Mesothelial cell of epicardium (in vitro differentiated cells): ENCODE data around the gene GDI1. TPM values are rescaled to one million over a fixed set of nuclear protein-coding genes. Genes with fewer than 3 reads are reported as not detected.
A peak's percentile ranks its signal among the peaks of the same experiment; 100 is the strongest.

Source experiments
- DNase-seq, 2 experiments: peaks; one replicate each; pipeline ENCODE4 v3.0.0; 2021; ENCODE audit warnings: low spot score in 2 of 2; ENCODE audit not compliant: unreplicated experiment in 2 of 2
- H3K27ac Mint-ChIP-seq: 2 replicates; pipeline ENCODE4 v1.8.0; 2021; ENCODE audit warnings: mixed read lengths
- H3K27me3 Mint-ChIP-seq: 2 replicates; pipeline ENCODE4 v1.8.0; 2021; ENCODE audit warnings: low read depth, mixed read lengths
- H3K36me3 Mint-ChIP-seq: 2 replicates; pipeline ENCODE4 v1.8.0; 2021; ENCODE audit warnings: mixed read lengths
- H3K4me1 Mint-ChIP-seq: 2 replicates; pipeline ENCODE4 v1.8.0; 2021; ENCODE audit warnings: mixed read lengths
- H3K4me3 Mint-ChIP-seq: 2 replicates; pipeline ENCODE4 v1.8.0; 2021; ENCODE audit warnings: mild to moderate bottlenecking, moderate library complexity, mixed read lengths
- H3K9me3 Mint-ChIP-seq: 2 replicates; pipeline ENCODE4 v1.8.0; 2021; ENCODE audit warnings: mixed read lengths
- total RNA-seq: library from RNA; stranded (reverse); gene quantifications from 3 replicates; pipeline ENCODE4 v1.2.1, GENCODE V29; 2021
- TF ChIP-seq, protein P1 (sequence below): fragments of 200-600 bp; sonication (generic); IDR thresholded peaks from one replicate; pipeline ENCODE4 v1.5.0; 2021; ENCODE audit warnings: antibody characterized with exemption; ENCODE audit not compliant: unreplicated experiment

GDI1 gene
- total RNA-seq, 1 donor from 2014 or later: 150 TPM

DNA sequence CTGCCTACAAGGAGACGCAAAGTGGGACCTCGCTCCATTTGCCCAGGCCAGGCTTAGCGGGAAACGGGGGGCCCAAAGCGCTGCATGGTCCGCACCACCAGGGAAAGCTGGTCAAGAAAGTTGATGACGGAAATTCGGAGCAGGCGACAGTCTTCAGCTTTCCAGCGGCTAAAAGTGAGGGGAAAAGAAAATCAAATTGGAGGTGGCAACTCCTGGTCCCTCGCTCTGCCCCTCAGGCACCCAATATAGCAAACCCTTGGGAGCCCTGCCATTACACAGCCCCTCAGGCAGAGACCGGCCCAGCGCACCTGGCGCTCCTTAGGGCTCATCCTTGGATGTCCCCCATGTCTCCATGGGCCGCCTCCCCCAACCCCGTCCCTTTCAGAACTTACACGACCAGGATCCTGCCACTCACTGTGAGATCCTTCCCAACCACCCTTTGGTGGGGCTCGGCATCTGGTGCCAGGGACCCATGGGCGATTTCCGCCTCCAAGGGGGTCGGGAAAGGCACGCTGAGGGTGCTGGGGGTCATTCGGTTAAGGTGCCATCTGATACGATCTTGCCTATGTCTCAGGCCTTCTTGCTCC is 41.0 kb downstream of the GDI1 start:
- TF ChIP-seq, protein P1, sequence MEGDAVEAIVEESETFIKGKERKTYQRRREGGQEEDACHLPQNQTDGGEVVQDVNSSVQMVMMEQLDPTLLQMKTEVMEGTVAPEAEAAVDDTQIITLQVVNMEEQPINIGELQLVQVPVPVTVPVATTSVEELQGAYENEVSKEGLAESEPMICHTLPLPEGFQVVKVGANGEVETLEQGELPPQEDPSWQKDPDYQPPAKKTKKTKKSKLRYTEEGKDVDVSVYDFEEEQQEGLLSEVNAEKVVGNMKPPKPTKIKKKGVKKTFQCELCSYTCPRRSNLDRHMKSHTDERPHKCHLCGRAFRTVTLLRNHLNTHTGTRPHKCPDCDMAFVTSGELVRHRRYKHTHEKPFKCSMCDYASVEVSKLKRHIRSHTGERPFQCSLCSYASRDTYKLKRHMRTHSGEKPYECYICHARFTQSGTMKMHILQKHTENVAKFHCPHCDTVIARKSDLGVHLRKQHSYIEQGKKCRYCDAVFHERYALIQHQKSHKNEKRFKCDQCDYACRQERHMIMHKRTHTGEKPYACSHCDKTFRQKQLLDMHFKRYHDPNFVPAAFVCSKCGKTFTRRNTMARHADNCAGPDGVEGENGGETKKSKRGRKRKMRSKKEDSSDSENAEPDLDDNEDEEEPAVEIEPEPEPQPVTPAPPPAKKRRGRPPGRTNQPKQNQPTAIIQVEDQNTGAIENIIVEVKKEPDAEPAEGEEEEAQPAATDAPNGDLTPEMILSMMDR: no peak
- H3K27ac Mint-ChIP-seq: peak overlapping the region; percentile 12
- H3K4me3 Mint-ChIP-seq: peak overlapping the region; percentile 73
- H3K36me3 Mint-ChIP-seq: peaks cover 12% of the 10 kb centered on the region
- H3K4me1 Mint-ChIP-seq: peaks cover 2% of the 10 kb centered on the region
- no peak for DNase-seq
- peaks cover 12% of the 10 kb centered on the region for H3K9me3 Mint-ChIP-seq
- no peaks in the 10 kb centered on the region for H3K27me3 Mint-ChIP-seq

DNA sequence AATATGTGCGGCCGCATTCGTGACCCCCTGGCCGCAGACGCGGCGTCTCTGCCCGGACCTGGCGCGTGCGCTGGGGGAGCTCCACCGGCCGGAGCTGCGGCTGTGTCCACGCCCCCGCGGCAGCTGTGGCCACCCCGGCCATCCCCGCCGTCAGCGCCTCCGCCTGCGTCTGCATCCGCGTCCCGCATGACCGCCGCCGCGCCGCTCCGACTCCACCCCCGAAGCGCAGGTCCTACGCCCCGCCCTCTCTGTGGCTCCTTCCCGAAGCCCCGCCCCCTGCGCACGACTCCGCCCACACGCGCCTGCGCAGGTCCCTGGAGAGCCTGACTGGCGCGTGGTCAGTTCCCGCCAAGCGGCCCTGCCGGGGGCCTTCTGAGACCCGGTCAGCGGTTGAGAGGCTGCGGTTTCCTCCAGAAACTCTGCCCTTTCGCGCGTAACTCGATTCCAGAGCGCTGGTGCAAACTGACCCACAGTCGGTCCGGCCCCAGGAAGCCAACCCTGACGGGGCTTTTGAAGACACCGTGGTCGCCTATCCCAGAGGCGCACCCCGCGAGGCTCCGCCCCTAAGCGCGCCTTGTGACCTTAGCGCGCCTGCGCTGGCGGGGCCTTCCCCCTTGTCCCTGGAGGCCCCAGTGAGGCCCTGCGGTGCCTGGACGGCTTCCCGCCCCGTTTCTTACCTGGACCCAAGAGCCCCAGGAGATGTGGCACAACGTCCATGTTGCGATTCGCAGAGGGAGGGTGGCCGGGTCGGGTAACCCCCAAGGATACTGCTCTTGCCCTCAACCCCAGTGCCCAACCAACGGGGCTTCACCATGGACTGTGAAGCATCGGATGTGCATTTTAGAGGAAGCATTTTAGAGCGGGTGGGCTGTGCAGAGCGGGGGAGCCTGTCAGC is 42.0 kb downstream of the GDI1 start, which contains the start of gene LAGE3:
LAGE3 (minus strand) TSS at position 554 of the 895 bp plus-strand sequence; CDS start at position 188, 366 bp downstream.
- no peaks in the 10 kb centered on the region for H3K27me3 Mint-ChIP-seq

DNA sequence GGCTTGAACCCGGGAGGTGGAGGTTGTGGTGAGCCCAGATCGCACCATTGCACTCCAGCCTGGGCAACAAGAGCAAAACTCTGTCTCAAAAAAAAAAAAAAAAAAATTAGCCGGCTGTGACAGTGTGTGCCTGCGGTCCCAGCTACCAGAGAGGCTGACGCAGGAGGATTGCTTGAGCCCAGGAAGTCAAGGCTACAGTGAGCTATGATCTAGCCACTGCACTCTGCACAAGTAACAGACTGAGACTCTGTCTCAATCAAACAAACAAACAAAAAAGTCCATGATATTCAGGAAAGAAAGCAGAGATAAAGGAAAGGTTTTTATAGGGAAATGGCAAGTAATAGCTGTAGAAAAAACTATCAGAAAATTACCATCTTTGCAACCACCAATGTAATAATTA is 44.2 kb downstream of the GDI1 start:
- Mint-ChIP-seq H3K4me1 (peaks cover 2% of the 10 kb centered on the region), H3K36me3 (no peaks in the 10 kb centered on the region), H3K27me3 (no peaks in the 10 kb centered on the region), H3K27ac (no peak overlapping the region), H3K9me3 (peaks cover 4% of the 10 kb centered on the region), H3K4me3 (no peak overlapping the region)
- no peak for DNase-seq
- TF ChIP-seq, protein P1: no peak

More for the DNA sequence above, 42.0 kb downstream of the GDI1 start, which contains the start of gene LAGE3:
- Mint-ChIP-seq H3K36me3 (peaks cover 5% of the 10 kb centered on the region), H3K9me3 (peaks cover 8% of the 10 kb centered on the region), H3K27ac (peak within 1 kb of the TSS; percentile 12), H3K4me1 (peaks cover 2% of the 10 kb centered on the region), H3K4me3 (peak within 1 kb of the TSS; percentile 73)
- peak; percentile 84 to 95 for DNase-seq
- TF ChIP-seq, protein P1: no peak

DNA sequence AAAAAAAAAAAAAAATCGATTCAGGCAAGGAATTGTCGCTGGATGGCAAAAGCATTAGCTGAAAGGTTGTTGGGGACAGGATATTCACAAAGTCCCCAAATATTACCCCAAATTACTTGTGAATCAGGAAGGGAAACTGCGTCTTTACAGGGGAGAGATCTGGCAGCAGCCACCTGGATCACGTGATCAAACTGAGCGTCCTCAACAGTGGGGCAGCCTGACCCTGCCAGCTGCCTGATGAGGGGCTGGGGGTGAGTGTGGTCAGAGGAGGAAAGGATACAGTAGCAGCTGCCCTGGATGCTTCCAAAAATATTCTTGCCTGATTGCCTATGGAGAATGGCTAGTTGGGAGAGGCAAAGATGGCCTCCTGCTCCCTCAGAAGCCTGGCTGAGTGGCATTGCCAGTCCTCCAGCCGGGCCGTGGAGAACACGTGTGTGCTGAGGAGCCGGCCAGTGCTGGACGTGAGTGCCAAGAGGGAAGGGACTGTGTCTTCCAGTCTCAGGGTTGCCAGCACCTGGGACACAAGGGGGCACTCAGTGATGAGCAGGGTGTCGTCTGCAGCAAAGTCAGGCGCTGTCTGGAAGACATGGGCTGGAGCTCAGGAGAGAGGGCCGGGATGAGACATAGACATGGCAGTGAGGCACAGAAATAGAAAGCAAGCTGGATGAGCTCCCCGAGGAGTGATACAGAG is 45.1 kb downstream of the GDI1 start:
- no peaks in the 10 kb centered on the region for H3K27me3 Mint-ChIP-seq
- H3K9me3 Mint-ChIP-seq: peaks cover 4% of the 10 kb centered on the region
- DNase-seq: no peak
- no peaks in the 10 kb centered on the region for H3K36me3 Mint-ChIP-seq
- TF ChIP-seq, protein P1: no peak
- no peak overlapping the region for H3K27ac Mint-ChIP-seq
- H3K4me1 Mint-ChIP-seq: peaks cover 4% of the 10 kb centered on the region
- H3K4me3 Mint-ChIP-seq: no peak overlapping the region

DNA sequence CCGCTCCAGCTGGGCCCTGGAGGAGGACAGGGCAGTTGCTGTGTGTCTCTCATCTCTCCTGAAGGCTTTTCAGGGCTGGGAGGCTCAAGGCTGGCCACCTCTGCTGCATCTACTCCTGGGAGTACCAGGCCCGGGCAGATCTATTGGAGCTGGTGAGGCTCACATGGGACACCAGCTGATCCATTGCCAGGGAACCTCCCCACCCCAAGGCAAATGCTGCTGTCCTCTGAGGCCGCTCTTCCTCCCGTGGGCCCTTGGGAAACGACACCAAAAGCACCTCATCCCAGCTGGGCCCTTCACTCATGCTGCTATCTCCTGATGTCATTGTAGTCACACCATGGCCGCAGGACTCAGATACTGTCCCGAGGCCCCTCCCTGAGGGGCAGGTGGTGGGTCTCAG is 45.8 kb downstream of the GDI1 start:
- DNase-seq: no peak
- Mint-ChIP-seq H3K27me3 (no peaks in the 10 kb centered on the region), H3K36me3 (peaks cover 2% of the 10 kb centered on the region), H3K27ac (no peak overlapping the region), H3K4me3 (no peak overlapping the region), H3K4me1 (peaks cover 6% of the 10 kb centered on the region), H3K9me3 (peaks cover 4% of the 10 kb centered on the region)
- TF ChIP-seq, protein P1: no peak
